HG02884 (cell line): ENCODE results near the gene CDC42EP3.

Experiments used
- ATAC-seq: cut with Tn5 transposase; IDR thresholded peaks from one replicate; pipeline ENCODE4 v1.9.1; 2021; ENCODE audit warnings: mild to moderate bottlenecking, moderate library complexity; ENCODE audit not compliant: unreplicated experiment

Gene CDC42EP3

DNA sequence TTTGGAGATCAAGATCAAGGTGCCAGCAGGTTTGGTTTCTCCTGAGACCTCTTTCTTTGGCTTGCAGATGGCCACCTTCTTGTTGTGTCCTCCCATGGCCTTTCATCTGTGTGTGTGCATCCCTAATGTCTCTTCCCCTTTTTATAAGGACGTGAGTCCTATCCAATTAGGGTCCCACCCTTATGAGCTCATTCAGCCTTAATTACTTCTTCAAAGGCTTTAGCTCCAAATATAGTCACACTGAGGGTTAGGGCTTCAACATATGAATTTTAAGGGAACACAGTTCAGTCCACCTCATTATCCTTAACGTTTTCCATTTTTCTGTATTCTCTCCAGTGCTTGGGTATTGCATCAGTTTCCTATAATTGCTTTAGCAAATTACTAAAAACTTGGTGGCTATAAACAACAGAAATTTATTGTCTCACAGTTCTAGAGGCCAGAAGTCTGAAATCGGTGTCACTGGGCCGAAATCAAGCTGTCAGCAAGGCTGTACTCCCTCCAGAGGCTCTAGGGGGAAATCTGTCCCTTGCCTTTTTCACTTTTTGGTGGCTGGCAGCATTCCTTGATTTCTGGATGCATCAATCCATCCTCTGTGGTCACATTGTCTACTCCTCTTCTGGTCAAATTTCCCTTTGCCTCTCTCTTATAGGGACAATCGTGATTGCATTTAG is 34.1 kb downstream of the CDC42EP3 start:
- ATAC-seq = no peak

GRCh38 chr2:37636381-37637066 is 34.9 kb downstream of the CDC42EP3 start:
- no peak for ATAC-seq

DNA sequence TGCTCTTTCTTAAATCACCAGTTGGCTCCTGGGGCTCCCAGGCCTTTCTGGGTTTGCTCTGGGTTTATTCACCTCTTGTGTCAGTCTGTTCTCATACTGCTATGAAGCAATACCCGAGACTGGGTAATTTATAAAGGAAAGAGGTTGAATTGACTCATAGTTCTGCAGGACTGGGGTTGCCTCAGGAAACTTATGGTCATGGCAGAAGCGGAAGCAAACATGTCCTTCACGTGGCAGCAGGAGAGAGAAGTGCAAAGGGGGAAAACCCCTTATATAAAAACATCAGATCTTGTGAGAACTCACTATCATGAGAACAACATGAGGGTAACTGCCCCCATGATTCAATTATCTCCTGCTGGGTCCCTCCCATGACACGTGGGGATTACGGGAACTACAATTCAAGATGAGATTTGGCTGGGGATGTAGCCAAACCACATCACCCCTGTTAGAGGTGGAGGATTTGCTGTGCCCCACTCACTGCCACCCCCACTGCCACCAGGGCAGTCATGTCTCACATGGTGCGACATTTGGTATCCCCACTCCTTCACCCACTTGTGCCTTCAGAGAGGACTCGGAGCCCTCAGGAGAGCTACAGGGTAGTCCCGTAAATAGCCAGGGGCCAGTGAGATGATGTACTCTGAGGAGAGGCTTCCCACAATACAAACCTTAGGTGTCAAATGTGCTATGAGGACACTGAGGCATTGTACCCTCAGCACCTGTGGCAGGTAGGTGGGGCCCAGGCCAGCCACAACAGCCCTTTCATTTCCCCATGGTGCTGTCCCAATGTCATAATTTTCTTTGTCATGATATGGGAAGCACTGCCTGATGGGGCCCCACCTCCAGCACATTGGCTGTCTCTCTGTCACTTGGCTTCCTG is 35.7 kb downstream of the CDC42EP3 start:
- peak; percentile 82 for ATAC-seq

- ATAC-seq = no peak
These were observed 36.4 kb downstream of the CDC42EP3 start for GRCh38 chr2:37634914-37635503.

DNA sequence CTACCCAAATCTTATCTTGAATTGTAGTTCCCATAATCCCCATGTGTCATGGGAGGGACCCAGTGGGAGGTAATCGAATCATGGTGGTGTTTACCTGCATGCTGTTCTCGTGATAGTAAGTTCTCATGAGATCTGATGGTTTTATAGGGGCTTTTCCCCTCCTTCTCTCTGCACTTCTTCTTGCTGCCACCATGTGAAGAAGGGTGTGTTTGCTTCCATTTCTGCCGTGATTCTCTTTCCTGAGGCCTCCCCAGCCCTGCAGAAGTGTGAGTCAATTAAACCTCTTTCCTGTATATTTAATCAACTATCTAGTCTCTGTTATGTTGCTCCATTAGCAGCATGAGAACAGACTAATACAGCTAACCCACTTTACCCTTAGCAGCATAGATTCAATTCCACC is 37.6 kb downstream of the CDC42EP3 start:
- ATAC-seq = no peak

GRCh38 chr2:37633234-37633633 is 38.2 kb downstream of the CDC42EP3 start:
- ATAC-seq = no peak

- ATAC-seq = no peak
These were observed 39.1 kb downstream of the CDC42EP3 start for GRCh38 chr2:37632310-37632709.

DNA sequence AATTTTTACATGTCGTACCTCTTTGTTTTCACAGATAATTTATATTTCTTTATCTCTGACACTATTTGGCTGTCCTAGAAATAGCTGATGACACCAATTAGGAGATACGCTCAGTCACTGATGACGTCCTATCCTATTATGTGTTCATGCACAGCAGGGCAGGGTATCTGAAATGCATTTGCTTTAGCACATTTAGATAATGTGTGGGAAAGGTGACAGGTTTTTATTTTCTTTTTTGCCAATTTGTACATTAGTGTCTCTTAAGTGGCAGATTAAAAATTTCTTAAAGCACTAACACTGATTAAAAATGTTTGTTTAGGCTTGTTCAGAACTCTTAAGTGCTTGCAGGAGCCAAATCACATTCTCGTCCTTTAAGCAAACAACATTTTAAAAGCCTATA is 39.7 kb downstream of the CDC42EP3 start:
- no peak for ATAC-seq

DNA sequence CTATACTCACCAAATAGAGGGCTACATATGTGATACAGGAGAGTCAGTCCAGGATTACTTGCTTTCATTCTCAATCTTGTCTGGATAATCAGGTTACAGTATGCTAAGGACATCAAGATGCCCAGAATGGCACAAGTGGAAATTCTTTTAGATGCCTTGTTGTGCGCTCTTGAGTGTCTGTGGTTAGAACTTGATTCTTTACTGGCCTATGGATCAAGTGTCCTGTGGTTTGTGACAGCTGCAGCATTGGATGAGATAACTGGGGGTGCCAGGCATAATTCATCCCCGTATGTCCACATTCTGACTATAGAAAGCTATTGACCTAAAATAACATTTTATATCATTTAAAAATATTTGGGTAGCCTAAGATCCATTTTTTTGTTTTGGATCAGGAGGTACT is 40.1 kb downstream of the CDC42EP3 start:
- no peak for ATAC-seq

GRCh38 chr2:37630776-37631175 is 40.7 kb downstream of the CDC42EP3 start:
- ATAC-seq = no peak

- ATAC-seq = no peak
These were observed 41.1 kb downstream of the CDC42EP3 start for GRCh38 chr2:37630301-37630700.

GRCh38 chr2:37629529-37629928 is 41.9 kb downstream of the CDC42EP3 start:
- ATAC-seq = no peak

GRCh38 chr2:37627710-37628109 is 43.7 kb downstream of the CDC42EP3 start:
- ATAC-seq = no peak

DNA sequence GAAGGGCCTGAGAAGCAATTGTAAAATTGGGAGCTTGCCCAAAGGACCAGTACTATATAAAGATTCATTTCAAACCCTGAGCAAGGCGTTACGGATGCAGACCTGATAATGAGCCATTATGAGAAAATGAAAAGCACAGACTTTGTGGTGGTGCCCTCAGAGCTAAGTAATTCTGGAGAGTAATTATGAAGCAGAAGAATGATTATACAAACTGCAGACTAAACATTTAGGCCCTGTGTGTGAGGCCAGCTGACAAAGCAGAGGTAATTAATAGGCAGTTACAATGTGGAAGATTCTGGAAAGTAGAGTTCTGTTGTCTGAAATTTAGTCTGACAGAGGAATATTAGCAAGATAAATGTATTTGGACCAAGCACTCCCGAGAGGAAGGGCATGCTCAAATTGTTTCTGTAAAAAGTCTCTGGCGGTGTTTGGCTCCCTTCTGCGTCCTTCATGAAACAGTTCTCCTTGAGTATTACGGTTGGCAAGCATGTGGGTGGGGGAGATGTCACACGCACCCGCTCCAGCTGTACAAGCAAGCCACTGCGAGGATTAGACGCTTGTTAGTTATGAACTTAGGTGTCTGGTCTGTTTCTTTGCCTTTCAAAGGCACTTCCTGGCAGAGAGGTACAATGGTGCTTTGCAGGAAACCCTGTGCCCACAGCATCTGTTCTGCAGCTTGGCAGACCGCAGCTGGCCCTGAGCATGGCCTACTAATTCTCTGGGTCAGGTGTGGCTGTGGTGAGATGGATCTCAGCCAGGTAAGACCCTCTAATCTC is 45.5 kb downstream of the CDC42EP3 start:
- no peak for ATAC-seq

GRCh38 chr2:37625156-37625555 is 46.3 kb downstream of the CDC42EP3 start:
- ATAC-seq = no peak

GRCh38 chr2:37623971-37624900 is 47.2 kb downstream of the CDC42EP3 start:
- peak; percentile 80 for ATAC-seq

DNA sequence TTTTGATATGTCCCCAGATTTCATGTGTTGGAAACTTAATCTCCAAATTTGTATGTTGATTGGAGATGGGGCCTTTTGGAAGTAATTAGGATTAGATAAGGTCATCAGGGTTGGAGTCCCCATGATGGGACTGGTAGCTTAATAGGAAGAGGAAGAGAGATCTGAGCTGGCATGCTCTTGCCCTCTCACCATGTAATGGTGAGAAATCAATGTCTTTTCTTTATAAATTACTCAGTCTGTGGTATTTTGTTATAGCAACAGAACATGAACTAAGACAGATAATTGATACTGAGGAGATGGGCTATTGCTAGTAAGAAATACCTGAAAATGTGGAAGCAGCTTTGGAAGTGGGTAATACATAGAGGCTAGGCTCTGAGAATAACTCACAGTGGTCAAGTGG is 48.0 kb downstream of the CDC42EP3 start:
- ATAC-seq = no peak

- no peak for ATAC-seq
These were observed 48.9 kb downstream of the CDC42EP3 start for GRCh38 chr2:37622450-37623100.

GRCh38 chr2:37621199-37621598 is 50.2 kb downstream of the CDC42EP3 start:
- no peak for ATAC-seq
